ENCODE measurements around the gene EIF2D. TPM values are rescaled to one million over a fixed set of nuclear protein-coding genes. Genes with fewer than 3 reads are reported as not detected.

Gene EIF2D
- total and polyA plus RNA-seq, 9 of the 15 experiments (the other 6 are each of a cell fraction or from before 2014, with no cell fraction given) = 81.1 to 138 (median 93.9) TPM

GRCh38 chr1:206634365-206635079, 22.3 kb upstream of the EIF2D start (continued):
- TF ChIP-seq JUN (IDR thresholded peaks at IDR 0.05; ENCODE audit: borderline replicate concordance, low read depth, low read length) (no peak), JUN (CRISPR knock-in tag; IDR thresholded peaks at IDR 0.05; ENCODE audit: borderline replicate concordance) (no peak), CCNT2 (IDR thresholded peaks at IDR 0.05; ENCODE audit: borderline replicate concordance, extremely low read depth, insufficient read length, low read depth, low read length) (no peak), SMAD4 (CRISPR knock-in tag; conservative IDR thresholded peaks at IDR 0.05) (peak; percentile 32; the same call in 1 of the 2 replicates), CEBPZ (IDR thresholded peaks at IDR 0.05; ENCODE audit: borderline replicate concordance, low read depth, low read length) (no peak), KDM4B (IDR thresholded peaks at IDR 0.05; ENCODE audit: borderline replicate concordance in 2 of 2, low read depth in 1 of 2) (no peak), LEF1 (IDR thresholded peaks at IDR 0.05) (peak; percentile 32; the same call in 1 of the 2 replicates), ZNF699 (CRISPR knock-in tag; IDR thresholded peaks at IDR 0.05; ENCODE audit: insufficient replicate concordance) (no peak), ZBTB1 (CRISPR knock-in tag; IDR thresholded peaks at IDR 0.05; ENCODE audit: borderline replicate concordance, low read depth) (no peak), ZNF263 (CRISPR knock-in tag; IDR thresholded peaks at IDR 0.05; ENCODE audit: borderline replicate concordance) (no peak; the same call in 1 of the 2 replicates), HMG20A (CRISPR knock-in tag; conservative IDR thresholded peaks at IDR 0.05) (no peak), ZNF143 (CRISPR knock-in tag; IDR thresholded peaks at IDR 0.05) (no peak), PML (IDR thresholded peaks at IDR 0.05; ENCODE audit: low read length) (no peak), PYGO2 (tag; IDR thresholded peaks at IDR 0.05) (no peak), SPI1 (IDR thresholded peaks at IDR 0.05; ENCODE audit: borderline replicate concordance, low read depth, low read length) (0 out of 2 replicates have a peak, but pooled peaks have one; percentile 29), HES1 (IDR thresholded peaks at IDR 0.05; ENCODE audit: low read depth) (no peak), EGR1 (conservative IDR thresholded peaks at IDR 0.05) (no peak)
- TF ChIP-seq, protein P1, sequence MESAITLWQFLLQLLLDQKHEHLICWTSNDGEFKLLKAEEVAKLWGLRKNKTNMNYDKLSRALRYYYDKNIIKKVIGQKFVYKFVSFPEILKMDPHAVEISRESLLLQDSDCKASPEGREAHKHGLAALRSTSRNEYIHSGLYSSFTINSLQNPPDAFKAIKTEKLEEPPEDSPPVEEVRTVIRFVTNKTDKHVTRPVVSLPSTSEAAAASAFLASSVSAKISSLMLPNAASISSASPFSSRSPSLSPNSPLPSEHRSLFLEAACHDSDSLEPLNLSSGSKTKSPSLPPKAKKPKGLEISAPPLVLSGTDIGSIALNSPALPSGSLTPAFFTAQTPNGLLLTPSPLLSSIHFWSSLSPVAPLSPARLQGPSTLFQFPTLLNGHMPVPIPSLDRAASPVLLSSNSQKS (CRISPR knock-in tag; IDR thresholded peaks at IDR 0.05) = no peak
- TF ChIP-seq, protein P2, sequence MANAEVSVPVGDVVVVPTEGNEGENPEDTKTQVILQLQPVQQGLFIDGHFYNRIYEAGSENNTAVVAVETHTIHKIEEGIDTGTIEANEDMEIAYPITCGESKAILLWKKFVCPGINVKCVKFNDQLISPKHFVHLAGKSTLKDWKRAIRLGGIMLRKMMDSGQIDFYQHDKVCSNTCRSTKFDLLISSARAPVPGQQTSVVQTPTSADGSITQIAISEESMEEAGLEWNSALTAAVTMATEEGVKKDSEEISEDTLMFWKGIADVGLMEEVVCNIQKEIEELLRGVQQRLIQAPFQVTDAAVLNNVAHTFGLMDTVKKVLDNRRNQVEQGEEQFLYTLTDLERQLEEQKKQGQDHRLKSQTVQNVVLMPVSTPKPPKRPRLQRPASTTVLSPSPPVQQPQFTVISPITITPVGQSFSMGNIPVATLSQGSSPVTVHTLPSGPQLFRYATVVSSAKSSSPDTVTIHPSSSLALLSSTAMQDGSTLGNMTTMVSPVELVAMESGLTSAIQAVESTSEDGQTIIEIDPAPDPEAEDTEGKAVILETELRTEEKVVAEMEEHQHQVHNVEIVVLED (CRISPR knock-in tag; IDR thresholded peaks at IDR 0.05) = no peak
- TF ChIP-seq, protein P3, sequence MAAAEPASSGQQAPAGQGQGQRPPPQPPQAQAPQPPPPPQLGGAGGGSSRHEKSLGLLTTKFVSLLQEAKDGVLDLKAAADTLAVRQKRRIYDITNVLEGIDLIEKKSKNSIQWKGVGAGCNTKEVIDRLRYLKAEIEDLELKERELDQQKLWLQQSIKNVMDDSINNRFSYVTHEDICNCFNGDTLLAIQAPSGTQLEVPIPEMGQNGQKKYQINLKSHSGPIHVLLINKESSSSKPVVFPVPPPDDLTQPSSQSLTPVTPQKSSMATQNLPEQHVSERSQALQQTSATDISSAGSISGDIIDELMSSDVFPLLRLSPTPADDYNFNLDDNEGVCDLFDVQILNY (CRISPR knock-in tag; IDR thresholded peaks at IDR 0.05) = no peak
